GM12891 (cell line): Measurements from ENCODE around the gene MAP2K4.

Source experiments
- PAX5 ChIP-seq: IDR thresholded peaks from 2 replicates; pipeline ENCODE4 v1.6.1; 2011; ENCODE audit warnings: low read length, moderate library complexity, mild to moderate bottlenecking; ENCODE audit not compliant: insufficient read depth, severe bottlenecking
- POLR2A ChIP-seq: IDR thresholded peaks from 2 replicates; pipeline ENCODE4 v1.6.1; 2011; ENCODE audit warnings: low read depth, low read length, control low read depth
- POLR2AphosphoS5 ChIP-seq: IDR thresholded peaks from 2 replicates; pipeline ENCODE4 v1.6.1; 2011; ENCODE audit warnings: low read depth, low read length, control low read depth
- POU2F2 ChIP-seq: IDR thresholded peaks from 2 replicates; pipeline ENCODE4 v1.6.1; 2011; ENCODE audit warnings: low read depth, mild to moderate bottlenecking, control low read depth, low read length, moderate library complexity
- SPI1 ChIP-seq: IDR thresholded peaks from 2 replicates; pipeline ENCODE4 v1.6.1; 2011; ENCODE audit warnings: low read depth, low read length, control low read depth
- TAF1 ChIP-seq: IDR thresholded peaks from 2 replicates; pipeline ENCODE4 v1.6.1; 2011; ENCODE audit warnings: low read depth, low read length, control low read depth

- TF ChIP-seq POLR2AphosphoS5 (no peak), POLR2A (no peak), SPI1 (no peak), TAF1 (no peak), POU2F2 (no peak), PAX5 (no peak)
These were observed 37.9 kb downstream of the MAP2K4 start for GRCh38 chr17:12058535-12058934.
